GM18861 (cell line): ENCODE results near the gene SLC4A7.
"Not testable (repeated sequence)": the region's sequence is repeated elsewhere in the genome, so short reads cannot be mapped to it uniquely, and the experiment has no call there.

Experiments used
- ATAC-seq: cut with Tn5 transposase; IDR thresholded peaks from one replicate; pipeline ENCODE4 v1.9.1; 2021; ENCODE audit not compliant: unreplicated experiment

SLC4A7 gene

DNA sequence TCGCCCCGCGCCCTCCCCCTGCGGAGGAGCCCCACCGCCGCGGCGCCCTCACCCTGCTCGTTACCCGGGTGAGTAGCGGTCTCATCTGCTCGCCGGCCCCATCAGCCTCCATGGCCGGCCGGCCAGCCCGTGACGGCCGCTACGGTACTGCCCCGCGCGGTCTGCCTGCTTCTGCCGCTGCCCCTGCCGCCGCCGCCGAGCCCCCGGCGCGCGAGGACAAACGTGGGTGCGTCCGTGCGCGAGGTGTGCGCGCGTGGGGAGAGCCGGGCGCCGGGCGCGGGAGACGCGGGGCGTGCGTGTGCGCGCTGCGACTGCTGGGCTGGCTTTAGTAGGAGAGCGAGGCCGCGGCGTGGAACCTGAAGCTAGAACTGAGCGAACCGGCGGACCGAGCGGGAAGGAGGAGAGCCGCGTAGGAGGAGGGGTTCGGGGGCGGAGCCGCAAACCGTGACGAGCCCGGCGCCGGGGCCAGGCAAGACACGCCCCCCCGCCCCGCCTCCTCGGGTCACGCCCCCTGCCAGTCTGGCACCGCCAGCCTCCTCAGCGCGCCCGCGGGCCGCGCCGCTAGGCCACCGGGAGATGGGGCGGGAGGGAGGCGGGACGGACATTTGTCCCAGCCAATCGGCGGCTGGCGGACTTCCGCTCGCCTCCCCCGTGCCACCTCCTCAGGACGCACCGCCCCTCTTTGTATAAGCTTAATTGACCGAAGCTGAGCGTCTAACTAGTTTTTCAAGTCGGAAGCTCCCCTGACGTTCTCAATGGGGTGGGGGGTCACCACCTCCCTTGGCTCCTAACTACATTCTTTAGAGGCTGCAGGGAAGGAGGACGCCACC is at the start of gene SLC4A7:
Gene SLC4A7, minus strand, starts transcription at position 370 of the 830 bp plus-strand sequence. Its CDS starts 258 bp downstream, at position 112.
- peak; percentile 91 for ATAC-seq

DNA sequence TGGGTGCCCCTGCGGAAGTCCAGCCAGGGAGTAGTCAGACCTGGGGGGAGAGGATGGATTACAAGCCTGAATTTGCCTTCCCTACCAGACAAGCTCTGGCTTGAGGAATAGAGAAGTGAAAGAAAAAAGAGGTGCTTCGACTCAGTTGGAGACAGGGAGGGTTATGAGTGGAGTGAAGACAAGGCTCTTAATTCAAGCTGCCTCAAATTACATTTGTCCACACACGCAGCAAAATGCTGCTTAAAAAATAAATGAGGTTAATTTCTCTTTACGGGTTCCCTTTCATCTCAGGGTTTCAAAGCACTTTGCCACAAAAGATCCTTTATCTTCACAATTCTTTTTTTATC is 49.0 kb upstream of the SLC4A7 start:
- ATAC-seq, result no peak

DNA sequence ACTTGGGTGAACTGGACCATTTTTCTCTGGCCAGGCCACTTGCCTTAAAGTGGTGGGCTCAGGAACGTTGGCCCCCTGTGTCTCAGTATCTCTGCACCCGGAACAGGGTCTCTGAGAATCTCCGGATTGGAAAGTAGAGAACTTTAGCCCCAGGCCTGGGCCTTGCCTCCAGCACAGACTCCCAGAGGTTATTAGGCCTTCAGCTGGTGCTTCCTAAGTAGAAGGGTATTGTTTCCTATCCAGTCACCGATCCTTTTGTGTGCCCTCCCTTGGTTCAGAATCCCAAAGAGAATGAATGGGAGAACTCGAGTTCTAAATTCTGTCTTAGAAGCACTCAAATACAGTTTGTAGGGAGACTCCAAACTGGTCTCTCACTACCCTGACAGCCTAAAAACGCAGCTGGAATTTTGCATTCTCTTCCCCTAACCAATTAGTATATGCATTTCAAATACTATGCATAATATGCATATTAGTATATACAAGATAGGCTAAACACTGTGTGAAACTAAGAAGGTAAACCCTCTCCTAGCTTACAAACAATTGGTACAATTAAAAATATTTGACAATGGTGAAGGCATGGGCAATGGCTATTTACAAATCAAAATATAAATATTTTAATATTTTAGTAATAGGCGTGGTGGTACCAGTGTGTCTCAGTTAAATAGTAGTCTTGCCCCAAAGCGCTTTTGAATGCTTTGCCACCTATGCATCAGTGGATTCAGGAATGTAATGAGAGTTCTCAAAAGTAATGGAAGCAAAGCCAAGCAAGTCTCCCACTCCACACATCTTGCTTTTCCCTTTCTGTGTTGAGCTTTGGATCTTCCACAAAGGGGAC is 48.5 kb upstream of the SLC4A7 start:
- ATAC-seq, result no peak

DNA sequence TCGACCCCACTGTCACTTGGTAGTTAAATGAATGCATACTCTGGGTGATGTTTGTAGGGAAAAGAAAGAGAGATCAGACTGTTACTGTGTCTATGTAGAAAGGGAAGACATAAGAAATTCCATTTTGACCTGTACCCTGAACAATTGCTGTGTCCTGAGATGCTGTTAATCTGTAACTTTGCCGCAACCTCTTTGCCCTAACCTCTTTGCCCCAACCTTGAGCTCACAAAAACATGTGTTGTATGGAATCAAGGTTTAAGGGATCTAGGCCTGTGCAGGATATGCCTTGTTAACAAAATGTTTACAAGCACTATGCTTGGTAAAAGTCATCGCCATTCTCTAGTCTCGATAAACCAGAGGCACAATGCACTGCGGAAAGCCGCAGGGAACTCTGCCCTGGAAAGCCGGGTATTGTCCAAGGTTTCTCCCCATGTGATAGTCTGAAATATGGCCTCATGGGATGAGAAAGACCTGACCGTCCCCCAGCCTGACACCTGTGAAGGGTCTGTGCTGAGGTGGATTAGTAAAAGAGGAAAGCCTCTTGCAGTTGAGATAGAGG is 47.1 kb upstream of the SLC4A7 start:
- ATAC-seq, result not testable (repeated sequence)

DNA sequence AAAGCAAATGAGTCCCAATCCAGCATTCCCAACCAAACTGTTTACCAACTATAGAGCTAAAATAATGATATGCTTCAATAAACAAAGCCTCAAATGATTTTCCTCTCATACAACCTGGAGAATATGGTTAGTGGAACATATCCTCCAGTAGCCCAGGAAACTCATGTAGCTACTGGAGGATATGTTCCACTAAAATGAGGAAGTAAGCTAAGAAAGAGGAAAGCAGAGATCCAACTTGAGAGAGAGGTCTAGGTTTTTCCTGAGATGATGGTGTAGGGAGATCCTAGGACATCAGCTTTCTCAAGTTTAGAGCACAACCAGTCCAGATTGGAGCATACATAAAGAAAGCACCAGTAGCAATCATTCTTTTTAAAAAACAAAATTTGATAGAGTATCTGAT is 44.6 kb upstream of the SLC4A7 start:
- no peak for ATAC-seq

DNA sequence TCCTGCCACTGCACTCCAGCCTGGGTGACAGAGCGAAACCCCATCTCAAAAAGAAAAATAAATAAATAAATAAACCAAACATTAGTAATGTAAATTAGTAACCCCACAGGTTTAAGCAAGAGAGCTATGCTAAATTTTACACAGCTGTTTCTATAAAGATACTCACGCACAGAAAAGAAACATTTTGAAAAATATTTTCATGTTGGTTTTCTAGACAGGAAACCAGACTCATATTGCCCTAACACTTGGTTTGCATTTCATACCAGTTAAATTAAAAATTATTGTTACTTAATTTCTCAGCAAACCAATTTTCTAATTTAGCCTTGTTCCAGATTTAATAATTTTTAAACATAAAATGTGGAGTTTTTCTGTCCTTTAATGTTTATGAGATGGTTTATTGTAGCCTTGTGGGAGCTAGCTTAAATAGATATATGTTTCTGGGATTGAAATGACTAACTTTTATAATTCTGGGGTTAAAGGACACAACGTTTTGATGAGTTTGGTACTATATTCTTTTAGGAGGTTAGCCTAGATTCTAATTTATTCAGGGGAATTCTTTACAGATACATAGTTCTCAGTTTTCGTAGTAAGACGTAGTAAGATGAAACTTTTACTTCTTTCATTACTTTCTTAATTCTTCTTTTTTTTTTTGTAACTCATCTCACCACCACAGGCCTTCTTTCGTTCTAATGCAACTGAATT is 42.6 kb upstream of the SLC4A7 start:
- ATAC-seq, result no peak

DNA sequence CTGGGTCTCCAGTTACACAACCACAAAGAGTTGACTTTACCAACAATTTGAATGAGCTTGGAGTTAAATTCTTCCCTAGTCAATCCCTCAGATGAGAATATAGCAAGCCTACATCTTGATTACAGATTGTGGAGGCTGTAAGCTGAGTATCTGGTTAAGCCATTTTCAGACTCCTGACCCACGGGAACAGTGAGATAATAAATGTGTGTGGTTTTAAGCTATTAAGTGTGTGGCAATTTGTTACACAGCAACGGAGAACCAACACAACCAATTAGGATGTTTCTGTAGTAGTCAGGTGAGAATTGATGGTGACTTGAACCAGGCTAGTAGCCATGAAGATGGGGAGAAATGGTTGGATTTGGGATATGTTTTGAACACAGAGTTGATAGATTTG is 37.7 kb upstream of the SLC4A7 start:
- no peak for ATAC-seq

DNA sequence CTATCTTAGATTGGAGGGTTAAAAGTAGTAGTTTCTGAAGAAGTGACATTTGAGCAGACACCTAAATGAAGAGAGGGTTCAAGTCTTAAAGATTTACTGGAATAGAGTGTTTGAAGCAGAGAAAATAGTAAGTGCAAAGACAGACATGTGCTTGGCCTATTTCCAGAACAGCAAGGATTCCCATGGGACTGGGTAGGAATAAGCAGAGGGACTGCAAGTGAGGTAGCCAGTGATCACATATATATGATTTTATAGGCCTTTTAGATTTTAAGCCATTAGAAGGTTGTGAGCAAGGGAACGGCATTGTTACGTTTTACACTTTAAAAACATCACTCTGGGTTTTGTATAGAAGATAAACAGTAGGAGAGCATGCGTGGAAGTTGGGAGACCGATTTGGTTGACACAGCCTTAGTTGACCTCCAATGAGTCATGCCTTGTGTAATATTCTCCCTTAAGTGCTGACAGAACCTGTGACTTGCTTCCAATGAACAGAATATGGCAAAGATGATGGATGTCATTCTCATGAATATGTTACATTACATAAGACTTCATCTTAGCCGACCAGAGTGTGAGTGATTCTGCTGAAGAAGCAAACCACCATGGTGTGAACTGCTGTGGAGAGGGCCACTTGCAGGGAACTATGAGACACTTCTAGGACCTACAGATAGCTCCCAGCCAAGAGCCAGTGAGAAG is 37.1 kb upstream of the SLC4A7 start:
- no peak for ATAC-seq

DNA sequence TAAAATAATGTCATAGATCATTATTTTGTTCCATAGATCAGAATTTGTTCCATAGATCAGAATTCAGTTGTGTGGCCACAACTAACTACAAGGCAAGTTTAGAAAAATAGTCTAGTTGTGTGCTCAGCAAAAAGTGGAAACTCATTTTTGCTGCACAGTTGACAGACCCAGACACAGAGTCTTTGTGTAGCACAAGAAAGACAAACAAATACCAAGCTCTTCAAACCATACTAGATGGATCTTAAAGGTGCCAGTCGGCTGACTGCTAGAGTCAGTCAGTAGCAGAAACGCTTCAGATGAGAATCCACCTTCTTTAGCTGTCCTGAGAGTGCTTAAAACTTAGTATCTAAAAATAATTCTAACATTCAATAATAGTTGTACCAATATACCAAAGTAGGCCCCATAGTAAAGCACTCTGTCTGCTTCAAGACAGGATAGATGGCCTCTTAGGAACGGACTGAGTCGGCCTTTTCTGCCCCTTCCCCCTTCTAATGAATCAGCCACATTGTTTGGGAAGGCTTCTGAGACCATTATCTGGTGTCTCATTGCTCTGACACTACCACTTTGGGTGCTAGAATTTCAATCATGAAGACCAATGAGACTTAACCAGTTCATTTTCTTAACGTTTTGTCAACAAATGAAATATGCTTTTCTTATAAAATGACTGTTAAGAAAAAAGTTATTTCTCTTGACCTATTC is 27.7 kb upstream of the SLC4A7 start:
- ATAC-seq, result no peak

DNA sequence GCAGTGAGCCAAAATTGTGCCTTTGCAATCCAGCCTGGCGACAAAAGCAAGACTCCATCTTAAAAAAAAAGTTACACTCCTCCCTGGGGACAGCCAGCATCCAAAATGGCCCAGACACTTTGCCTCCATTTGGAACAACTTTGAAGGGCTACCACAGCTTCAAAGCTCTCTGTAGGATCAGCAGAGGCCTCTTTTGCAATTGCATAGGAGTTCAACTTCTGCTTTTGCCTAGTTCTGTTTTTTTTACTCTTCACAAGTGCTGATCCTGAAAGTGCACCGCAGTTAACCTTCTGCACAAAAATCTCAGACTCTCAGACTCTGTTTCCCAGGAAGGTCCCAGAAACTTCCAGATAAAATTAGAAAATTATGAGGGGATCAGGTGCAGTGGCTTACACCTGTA is 25.2 kb upstream of the SLC4A7 start:
- no peak for ATAC-seq

DNA sequence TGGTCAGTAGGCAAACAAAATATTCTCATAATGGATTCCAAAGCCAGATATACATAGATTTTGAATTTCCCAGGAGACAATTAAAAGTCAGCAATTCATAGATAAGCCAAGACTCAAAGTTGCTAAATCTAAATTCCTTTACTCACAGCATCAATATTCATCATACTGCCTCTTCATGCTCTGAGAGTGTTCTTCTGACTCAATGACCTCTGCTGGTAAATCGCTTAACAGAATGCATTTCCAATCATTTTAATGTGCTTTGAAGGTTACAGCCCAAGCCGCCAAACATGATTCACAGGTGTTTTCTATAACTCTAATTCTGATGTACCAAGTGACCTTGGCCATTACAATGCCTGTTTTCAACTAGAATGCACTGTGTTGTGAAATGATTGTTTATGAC is 24.2 kb upstream of the SLC4A7 start:
- no peak for ATAC-seq

DNA sequence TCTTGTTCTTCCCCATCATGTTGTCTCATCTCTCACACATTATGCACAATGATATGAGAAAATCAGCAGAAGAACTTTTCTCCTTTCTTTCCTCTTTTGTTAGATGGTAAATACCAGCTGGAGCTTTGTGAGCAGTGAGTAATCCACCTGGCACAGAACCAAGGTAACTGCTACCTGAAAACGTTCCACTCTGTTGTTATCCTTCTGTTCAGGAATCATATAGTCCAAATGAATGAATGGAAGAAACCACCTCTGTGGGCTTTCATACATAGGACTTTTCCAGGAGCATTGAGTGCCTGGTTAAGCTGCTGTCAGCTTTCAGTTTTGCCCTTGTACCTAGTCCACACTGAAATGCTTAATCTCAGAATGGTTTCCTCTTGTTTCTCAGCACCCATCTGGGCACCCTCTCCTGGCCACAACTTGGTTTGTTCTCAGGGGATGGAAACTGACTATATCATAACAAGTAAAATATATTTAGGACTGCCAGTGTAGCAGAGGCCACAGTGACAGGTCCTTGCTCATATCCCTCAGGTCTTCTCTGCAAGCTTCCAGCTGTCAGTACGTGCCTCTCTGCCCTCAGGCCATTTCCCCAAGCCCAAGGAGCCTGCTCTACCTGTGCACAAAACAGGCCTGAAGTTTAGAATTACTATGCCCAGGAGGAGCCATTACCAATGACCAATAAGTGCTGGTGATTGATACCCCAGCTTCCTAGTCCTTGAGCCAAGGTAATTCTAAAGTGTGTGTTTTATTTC is 23.5 kb upstream of the SLC4A7 start:
- ATAC-seq, result no peak

DNA sequence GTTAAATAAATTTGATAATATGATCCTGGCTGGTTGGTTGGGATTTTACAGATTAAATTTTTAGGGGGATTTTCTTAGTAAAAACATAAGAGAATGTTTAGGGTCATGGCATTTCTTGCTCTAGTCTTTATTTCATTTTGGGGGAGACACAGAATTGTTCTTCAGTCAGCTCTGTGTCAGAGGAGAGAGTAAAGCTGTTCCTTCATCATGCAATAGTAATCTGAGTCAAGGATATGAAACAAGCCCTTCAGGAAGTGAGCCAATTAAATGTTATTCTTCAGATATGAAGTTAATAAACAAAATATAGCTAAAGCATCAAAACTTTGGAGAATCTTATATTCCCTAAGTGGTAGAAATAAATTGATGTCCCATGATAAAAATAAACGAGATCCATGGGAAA is 22.9 kb upstream of the SLC4A7 start:
- no peak for ATAC-seq

DNA sequence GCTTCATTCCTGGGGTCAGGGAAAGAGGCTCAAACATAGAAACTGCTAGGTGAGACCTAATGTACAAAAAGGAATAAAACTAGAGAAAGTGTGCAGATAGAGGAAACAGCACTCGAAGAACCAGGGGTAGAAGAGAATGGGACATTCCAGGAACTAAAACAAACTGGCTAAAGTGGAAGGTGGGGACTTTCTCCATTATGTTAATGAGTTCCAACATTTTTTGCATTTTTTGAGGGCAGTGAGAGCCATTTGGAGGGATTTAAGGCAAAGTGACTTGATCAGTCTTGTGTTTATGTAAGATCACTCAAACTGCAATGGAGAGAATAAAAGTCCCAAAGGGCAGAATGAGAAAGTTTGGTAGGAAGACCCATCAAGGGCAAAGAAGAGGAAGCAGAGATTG is 20.6 kb upstream of the SLC4A7 start:
- no peak for ATAC-seq

DNA sequence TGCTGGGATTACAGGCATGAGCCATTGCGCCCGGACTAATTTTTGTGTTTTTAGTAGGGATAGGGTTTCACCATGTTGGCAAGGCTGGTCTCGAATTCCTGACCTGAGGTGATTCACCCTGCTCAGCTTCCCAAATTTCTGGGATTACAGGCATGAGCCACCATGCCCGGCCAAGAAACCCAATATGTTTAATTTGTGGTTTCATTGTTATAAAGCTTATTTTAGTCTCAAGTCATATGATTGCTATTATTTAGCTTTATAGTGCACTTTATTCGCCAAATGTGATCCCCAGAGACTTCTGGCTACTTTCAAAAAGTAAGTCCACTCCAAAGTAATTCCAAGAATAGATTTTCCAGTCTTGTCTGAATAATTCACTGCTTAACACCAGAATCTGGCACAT is 19.3 kb upstream of the SLC4A7 start:
- no peak for ATAC-seq

DNA sequence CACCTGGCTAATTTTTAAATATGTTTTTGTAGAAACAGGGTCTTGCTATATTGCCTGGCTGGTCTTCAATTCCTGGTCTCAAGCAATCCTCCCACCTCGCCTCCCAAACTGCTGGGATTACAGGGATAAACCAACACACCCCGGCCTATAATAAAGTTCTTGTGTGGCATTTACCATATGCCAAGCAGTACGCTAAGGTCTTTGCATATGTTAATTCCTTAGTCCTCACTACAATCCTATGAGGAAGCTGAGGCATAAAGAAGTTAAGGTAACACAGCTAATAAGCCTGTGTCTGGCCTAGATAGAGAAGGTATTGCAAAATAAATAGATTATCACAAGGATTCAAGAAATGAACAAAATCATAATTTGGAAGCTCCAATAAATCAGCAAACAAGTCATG is 17.6 kb upstream of the SLC4A7 start:
- ATAC-seq, result no peak

DNA sequence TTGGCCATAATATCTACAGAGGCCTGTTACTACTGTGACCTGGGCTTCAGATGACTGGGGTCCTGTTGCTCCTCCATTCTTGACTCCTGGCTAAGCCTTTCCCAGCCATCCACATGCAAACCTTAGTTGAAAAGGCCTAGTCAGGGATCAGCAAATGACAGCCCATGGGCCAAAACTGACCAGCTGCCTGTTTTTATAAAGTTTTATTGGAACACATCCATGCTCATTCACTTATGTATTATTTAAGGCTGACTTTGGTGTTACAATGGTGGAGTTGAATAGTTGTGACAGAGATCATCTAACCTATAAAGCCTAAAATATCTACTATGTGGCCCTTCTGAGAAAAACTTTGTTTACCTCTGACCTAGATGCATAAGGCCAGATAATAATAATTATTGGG is 16.8 kb upstream of the SLC4A7 start:
- no peak for ATAC-seq

DNA sequence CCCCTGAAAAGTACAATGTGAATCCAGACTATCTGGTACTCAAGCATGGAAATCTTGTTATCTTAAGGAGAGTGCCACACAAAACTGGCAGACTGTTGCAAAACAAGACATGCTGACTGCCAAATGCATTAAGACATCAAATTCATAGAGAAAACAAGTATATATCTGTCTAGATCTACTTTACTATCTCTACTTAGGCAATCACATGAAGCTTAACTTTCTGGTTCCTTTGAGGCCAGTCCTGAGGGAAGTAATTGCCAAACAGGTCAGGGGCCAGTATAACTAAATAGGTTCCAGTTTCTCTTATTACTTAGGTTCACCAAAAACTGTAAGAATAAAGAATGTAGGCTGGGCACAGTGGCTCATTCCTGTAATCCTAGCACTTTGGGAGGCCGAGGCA is 15.9 kb upstream of the SLC4A7 start:
- ATAC-seq, result no peak

DNA sequence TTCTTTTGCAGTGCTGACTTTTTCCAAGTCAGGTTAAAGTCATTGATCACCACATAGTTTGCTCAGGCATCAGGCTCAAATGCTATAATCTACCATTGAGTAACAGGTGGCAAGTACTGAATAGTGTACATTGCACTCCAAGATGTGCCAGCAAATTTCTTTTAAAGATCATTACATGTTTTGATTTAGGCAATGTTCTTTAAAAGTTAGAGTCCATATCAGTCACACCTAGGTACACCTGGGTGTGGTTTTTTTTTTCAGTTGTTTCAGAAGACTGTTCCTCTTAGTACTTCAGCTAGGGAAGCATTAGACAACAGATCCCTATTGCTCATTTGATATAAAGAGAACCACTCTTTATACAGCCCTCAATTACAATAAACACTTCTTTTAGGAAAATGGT is 10.6 kb upstream of the SLC4A7 start:
- ATAC-seq, result no peak

DNA sequence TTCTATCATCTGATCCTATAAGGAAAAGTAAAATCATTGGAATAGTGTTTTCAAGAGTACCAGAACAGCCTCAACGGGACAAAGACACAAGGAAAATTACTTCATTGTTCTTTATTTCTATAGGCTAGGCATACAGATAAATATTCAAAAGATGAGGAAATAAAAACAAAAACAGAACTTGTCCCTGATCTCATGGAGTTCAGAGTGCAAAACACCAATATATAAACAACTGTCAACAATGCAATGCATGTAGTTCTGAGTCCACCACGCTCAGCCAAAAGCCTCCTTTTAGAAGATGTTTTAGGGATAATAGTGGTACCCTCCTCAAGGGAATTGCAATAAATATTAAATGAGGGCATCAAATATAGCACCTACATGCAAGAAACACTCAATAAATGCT is 4.6 kb upstream of the SLC4A7 start:
- ATAC-seq, result no peak
